Brain microvascular endothelial cell (primary cell): ENCODE measurements around the gene CD79A.

Experiments used
- DNase-seq: peaks from one replicate; pipeline ENCODE4 v3.0.0-alpha.2; 2020
- H3K27ac ChIP-seq: fragments of 250-450 bp; sonication (Bioruptor Pico); 2 replicates; pipeline ENCODE4 v1.5.1; 2020; ENCODE audit warnings: mild to moderate bottlenecking, moderate library complexity
- H3K27me3 ChIP-seq: fragments of 250-450 bp; sonication (Bioruptor Pico); replicated peaks from 2 replicates; pipeline ENCODE4 v1.5.1; 2020; ENCODE audit warnings: mild to moderate bottlenecking
- H3K36me3 ChIP-seq: fragments of 250-450 bp; sonication (Bioruptor Pico); replicated peaks from 2 replicates; pipeline ENCODE4 v1.5.1; 2020; ENCODE audit warnings: mild to moderate bottlenecking
- H3K4me3 ChIP-seq: 2 replicates; pipeline ENCODE4 v1.5.1; 2011; ENCODE audit warnings: low read depth, mild to moderate bottlenecking, control low read depth, low read length, moderate library complexity
- CTCF ChIP-seq: IDR thresholded peaks from 2 replicates; pipeline ENCODE4 v1.5.1; 2011; ENCODE audit warnings: low read depth, mild to moderate bottlenecking, moderate library complexity, low read length, control low read depth, inconsistent platforms; ENCODE audit errors: missing control alignments
- in situ Hi-C: cut with HindIII; loops from 2 replicates; pipeline ENCODE4 v1.10.0; 2017; ENCODE audit warnings: low sequenced_read_pairs, low pct_ligation_motif_present

Gene CD79A

DNA sequence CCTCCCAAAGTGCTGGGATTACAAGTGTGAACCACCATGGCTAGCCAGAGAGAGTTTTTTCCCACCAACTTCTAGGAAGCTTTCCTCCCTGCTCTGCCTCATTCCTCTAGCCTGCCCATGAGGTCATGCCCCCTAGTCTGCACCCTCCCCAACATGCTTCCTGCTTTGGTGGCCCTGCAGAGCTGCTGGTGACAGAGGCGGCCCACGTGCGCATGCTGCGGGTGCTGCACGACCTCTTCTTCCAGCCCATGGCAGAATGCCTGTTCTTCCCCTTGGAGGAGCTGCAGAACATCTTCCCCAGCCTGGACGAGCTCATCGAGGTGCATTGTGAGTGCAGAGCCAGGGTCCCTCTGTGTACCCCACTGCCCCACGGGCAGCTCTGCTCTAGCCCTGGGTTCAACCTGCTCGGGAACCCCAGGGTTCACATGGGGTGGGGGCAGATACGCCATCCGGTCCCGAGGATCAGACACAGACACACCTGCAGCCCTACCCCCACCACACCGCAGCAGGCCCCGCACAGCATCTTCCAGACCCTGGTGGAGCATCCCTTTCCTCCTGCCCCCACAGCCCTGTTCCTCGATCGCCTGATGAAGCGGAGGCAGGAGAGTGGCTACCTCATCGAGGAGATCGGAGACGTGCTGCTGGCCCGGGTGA lies 24.8 kb downstream of the CD79A start:
- Histone ChIP-seq H3K36me3 (peaks cover 71% of the 10 kb centered on the region), H3K4me3 (no peak overlapping the region), H3K27ac (no peak overlapping the region), H3K27me3 (no peaks in the 10 kb centered on the region)
- DNase-seq: no peak
- in situ Hi-C loops: no loop called here
- TF ChIP-seq CTCF: no peak

GRCh38 chr19:41902594-41902993 lies 25.5 kb downstream of the CD79A start:
- H3K27me3 ChIP-seq: no peaks in the 10 kb centered on the region
- TF ChIP-seq CTCF: no peak
- peaks cover 70% of the 10 kb centered on the region for H3K36me3 ChIP-seq
- in situ Hi-C loops: no loop called here
- no peak overlapping the region for H3K4me3 ChIP-seq
- no peak overlapping the region for H3K27ac ChIP-seq
- no peak for DNase-seq

- in situ Hi-C loops: no loop called here
- no peak for TF ChIP-seq CTCF
- Histone ChIP-seq H3K27me3 (no peaks in the 10 kb centered on the region), H3K4me3 (no peak overlapping the region), H3K36me3 (peaks cover 64% of the 10 kb centered on the region), H3K27ac (no peak overlapping the region)
- DNase-seq: no peak
Observed at GRCh38 chr19:41903193-41903953, 26.3 kb downstream of the CD79A start.

GRCh38 chr19:41904118-41904870 lies 27.2 kb downstream of the CD79A start:
- no peak for TF ChIP-seq CTCF
- no peak for DNase-seq
- in situ Hi-C loops: no loop called here
- Histone ChIP-seq H3K27ac (no peak overlapping the region), H3K36me3 (peaks cover 58% of the 10 kb centered on the region), H3K27me3 (no peaks in the 10 kb centered on the region), H3K4me3 (no peak overlapping the region)

DNA sequence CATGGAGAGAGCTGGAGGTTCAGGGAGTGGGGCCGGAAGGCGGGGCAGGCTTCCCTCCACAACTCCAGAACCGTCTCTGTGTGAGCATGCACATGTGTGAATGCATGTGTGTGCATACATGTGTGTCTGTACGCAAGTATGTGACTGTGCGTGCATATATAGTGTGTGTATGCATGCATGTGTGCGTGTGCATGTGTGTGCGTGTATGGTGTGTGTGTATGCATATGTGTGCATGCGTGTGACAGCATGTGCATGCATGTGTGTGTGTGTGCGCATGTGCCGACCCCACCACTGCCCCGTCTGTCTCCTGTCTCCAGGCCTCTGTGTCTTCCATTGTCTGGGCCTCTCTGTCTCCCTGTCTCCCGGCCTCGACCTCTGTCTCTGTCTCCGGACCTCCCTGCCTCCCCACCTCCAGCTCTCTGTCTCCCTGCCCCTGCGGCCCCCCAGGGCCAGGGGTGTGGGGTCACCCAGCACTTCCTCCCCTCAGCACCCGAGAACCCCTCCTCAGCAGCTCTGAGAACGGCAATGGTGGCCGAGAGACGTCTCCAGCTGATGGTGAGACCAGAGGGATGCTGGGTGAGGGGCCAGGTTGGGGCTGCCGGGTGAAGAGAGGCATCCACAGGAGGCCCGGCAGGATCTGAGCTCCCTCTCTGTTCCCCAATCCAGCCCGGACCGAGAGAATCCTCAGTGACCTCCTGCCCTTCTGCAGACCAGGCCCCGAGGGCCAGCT lies 28.4 kb downstream of the CD79A start:
- no peak for DNase-seq
- peaks cover 51% of the 10 kb centered on the region for H3K36me3 ChIP-seq
- in situ Hi-C loops: no loop called here
- no peak for TF ChIP-seq CTCF
- no peak overlapping the region for H3K4me3 ChIP-seq
- no peaks in the 10 kb centered on the region for H3K27me3 ChIP-seq
- no peak overlapping the region for H3K27ac ChIP-seq
